ENCODE data around the gene ZDBF2. TPM values are rescaled to one million over a fixed set of nuclear protein-coding genes. Genes with fewer than 3 reads are reported as not detected.
"Not testable (repeated sequence)": the region's sequence is repeated elsewhere in the genome, so short reads cannot be mapped to it uniquely, and the experiment has no call there.

The ZDBF2 gene
- total RNA-seq = 0.81 TPM

DNA sequence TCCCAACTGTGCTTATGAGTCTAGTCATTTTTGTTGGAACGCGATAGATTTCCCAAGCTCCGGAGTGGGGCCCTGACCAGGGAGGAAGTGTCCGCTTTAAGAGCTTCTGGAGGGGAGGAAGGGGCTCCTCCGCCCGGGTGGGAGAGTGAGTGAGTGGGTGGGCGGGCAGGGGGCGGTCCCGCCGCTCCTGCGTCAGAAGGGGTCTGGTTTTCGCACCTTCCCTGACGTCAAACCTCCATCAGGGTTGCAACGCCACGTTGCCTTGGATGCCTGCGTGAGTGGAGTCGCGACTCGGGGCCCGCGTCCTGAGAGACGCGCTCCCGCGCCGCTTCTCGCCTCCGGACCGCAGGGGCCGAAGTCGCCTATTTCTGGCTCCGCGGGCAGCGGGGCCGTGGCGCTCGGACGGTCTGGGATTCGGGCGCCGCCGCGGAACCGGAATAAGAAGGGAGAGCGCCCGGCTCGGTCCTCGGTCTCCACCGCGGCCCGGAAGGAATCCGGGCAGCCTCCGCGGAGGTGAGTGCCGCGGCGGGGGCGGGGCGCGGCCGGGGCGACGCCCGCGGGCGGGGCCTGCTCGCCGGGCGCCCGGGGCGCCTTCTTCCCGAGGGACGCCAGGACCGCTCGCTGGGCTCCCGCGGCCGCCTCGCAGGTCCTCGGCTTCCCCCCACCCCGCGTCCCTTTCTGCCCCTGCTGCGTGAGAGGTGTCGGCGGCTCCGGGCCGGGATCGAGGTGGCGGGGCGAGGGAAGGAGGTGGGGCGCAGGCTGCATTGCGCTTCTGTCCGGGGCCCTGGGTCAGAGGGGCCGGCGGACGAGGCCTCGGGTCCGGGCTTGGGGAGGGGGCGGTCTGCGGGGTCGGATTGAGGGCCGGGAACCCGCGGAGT lies at the start of gene ZDBF2:
Gene ZDBF2, plus strand, starts transcription at position 230 of the 878 bp plus-strand sequence. CDS start 7,187 bp downstream, outside the sequence.
- peak in 2 of 3 donors; percentile 18 to 51 for DNase-seq (ENCODE audit: low read depth in 2 of 3, low spot score in 2 of 3)

DNA sequence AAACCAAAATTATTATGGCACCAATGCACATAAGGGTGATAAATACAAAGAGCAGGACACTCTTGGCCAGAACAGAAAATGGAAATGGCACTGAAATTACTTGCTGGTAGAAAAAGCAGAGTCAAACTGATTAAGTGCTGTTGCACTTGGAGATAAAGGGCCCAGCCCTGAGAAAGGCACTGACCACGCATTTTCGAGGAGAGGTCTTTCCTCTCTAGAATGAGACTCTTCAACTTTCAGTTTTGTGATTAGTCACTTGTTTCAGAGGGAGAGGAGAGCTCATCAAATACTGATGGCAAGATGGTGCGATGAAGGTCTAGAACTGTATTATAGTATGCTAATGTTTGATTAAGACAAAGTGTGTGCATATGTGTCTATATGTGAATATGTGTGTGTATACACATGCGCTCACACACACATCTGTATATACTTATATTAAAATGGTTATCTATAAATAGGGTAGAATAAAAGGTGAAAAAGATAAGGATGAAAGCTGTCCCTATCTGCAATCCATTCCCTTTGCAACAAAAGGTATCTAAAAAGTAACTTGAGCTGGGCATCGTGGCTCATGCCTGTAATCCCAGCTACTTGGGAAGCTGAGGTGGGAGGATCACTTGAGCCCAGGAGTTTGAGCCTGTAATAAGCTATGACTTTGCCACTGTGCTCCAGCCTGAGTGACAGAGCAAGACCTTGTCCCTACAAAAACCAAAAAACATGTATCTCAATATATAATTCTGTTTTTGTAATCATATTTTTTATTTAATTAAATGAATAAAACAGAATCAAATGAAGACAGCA lies 48.8 kb upstream of the ZDBF2 start:
- DNase-seq (ENCODE audit: low read depth in 2 of 3, low spot score in 2 of 3) = no peak

DNA sequence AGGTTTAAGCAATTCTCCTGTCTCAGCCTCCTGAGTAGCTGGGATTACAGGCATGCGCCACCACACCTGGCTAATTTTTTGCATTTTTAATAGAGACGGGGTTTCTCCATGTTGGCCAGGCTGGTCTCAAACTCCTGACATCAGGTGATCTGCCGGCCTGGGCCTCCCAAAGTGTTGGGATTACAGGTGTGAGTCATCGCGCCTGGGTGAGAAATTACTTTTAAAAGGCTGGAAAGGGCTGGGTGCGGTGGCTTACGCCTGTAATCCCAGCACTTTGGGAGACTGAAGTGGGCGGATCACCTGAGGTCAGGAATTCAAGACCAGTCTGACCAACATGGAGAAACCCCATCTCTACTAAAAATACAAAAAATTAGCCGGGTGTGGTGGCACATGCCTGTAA lies 45.8 kb upstream of the ZDBF2 start:
- not testable (repeated sequence) for DNase-seq (ENCODE audit: low read depth in 2 of 3, low spot score in 2 of 3)

DNA sequence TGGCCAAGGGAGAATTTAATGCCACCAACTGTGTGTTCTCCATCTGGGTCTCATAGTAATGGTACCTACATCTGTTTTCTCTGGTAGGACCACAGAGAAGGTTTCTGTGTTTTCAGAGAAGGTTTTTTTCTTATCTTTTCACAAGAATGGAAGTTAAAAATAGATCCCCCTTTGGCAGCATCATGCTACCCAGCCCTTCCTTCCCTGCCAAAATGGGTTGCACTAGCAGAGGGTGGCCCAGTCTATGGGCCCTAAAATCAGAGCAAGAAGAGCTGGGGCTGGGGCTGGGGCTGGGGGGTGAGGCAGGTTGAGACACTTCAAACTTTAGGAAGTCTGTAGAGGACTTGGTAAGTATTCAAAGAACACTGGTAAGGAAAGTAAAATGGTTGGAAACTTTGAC lies 44.8 kb upstream of the ZDBF2 start:
- DNase-seq (ENCODE audit: low read depth in 2 of 3, low spot score in 2 of 3) = no peak

DNA sequence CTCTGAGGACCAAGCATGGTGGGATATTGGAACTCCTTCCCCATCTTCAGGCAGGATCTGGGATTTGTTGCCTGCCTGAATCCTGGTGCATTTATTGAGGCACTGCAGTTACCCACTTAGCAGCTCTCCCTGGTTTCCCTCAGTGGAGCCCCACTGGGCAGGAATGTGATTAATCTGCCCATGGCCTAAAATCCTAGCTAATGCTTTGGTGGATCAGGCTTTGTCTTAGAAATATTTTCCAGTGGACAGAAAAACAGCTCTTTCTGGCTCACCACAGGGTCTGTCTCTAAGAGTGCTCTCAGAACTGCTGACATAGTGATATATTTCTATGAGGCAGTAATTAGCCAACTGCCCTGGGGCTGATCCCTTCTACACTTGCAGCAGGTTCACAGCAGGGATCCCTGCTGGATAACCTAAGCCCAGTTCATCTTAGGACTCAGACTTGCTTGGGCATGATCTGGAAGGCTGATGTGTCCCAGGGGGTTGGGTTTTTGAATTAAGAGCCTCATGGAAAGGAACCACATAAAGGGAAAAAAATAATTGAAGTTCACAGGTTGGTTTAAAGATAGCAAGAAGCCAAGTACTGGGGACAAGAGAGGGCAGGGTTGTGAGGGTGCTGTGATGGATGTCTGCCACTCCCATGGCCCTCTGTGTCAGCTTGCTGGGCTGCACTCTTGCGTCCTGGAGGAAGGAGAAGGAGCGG lies 44.3 kb upstream of the ZDBF2 start:
- DNase-seq (ENCODE audit: low read depth in 2 of 3, low spot score in 2 of 3) = no peak

DNA sequence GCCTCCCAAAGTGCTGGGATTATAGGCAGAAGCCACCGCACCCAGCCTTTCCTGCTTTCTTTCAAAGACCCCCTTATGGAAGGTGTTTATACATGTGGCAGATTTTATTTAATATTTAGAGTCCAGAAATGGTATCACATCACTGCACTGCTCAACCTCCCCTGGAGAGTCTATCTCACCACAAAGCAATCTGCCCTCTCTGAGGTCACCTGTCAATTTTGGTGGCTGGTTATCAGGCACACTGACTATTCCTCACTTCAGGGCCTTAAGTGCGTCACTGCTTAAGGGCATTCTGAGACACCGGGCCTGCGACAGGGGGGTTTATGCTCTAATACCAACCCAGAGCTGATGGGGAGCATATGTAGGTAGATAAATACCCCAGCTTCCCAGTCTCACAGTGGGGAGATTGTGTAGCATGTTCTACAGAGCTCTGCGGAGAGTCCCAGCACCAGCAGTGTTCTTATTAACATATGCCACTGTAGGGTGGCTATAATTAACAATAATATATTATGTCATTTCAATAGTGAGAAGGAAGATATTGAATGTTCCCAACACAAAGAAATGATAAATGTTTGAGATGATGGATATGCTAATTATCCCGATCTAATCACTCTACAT lies 42.7 kb upstream of the ZDBF2 start:
- DNase-seq (ENCODE audit: low read depth in 2 of 3, low spot score in 2 of 3) = no peak

DNA sequence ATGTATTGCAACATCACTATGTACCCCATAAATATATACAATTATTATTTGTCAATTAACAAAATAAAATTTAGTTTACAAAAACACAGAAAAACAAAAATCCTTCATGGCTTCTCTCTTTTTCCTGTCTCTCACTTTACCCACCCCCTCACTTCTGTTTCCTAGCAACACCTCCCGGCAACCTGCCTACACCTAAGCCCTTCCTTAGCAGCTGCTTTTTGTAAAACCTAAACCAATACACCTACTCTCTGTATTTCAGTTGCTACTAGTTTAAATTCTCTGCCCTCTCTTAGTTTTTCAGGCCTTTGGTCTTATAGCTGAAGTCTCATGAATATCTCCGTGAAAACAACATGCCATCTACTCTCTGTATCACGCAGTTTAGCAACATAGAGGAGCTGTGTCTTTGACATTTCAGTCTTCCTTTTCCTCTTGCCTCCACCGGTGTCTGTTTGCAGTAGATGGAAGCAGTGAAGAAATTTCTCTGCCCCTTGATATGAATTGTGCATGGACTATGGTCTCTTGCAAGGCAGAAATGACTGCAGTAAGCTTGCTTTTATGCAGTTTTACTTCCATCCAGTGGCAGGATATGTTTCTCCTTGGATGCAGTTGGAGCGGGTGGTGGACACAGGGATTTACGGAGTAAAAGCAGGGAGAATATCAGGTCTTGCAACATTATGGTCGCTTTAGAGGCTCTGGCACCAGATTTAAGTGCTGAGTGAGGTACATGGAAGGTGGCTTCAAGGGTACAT lies 42.0 kb upstream of the ZDBF2 start:
- DNase-seq (ENCODE audit: low read depth in 2 of 3, low spot score in 2 of 3) = no peak

DNA sequence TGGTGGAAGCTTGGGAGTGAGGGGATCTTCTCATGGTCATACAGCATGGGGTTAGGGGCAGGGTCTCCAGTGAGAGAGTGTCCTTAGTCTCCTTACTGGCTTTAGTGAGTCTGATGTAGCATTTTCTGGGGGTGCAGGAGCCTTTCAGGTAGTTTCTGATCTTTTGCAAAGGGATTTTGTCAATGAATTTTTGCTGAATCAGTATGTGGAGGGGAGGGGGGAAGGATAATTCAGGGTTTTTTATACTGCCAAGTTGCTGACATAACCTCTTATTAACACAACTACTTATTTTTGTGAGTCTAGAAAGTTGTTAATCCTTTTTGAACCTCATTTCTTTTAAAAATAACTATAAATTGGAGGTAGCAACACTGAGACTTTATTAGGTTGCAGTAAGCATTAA lies 35.3 kb upstream of the ZDBF2 start:
- DNase-seq (ENCODE audit: low read depth in 2 of 3, low spot score in 2 of 3) = no peak

DNA sequence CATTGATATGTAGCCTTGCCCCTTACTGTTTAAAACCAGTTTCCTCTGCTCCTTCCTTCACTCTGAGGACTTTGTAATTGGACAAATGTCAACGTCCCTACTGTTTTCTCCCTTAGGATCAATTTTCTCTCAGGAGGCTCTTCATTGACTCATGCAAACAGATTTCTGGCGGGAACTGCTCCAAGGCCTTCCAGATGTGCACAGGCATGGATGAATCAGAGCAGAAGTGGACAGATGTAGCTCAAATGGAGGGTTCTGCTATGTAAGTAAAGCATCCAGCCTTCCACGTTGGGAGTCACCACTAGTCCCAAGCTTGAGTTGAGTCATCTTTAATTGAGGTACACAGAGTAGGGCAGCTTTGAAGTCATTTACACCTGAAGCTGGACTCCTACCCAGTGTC lies 34.1 kb upstream of the ZDBF2 start:
- DNase-seq (ENCODE audit: low read depth in 2 of 3, low spot score in 2 of 3) = no peak

DNA sequence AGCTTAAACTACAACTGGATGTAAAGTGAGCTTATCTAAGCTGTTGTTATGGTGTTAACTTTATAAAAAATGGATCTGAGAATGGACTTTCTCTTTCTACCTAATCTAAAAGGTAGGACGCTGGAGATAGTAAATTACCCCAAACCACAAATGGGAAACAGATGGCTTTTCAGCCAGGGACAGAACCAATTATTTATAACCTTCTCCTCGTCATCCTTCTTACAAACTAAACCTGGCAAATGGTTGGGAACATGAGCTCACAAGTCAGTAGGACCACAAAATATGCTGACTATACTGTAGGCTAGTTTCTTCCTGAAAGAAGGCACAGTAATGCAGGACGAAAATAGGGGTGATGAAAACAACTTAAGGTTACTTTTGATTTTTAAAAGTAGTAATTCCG lies 32.7 kb upstream of the ZDBF2 start:
- peak in 1 of 3 donors; percentile 52 for DNase-seq (ENCODE audit: low read depth in 2 of 3, low spot score in 2 of 3)

DNA sequence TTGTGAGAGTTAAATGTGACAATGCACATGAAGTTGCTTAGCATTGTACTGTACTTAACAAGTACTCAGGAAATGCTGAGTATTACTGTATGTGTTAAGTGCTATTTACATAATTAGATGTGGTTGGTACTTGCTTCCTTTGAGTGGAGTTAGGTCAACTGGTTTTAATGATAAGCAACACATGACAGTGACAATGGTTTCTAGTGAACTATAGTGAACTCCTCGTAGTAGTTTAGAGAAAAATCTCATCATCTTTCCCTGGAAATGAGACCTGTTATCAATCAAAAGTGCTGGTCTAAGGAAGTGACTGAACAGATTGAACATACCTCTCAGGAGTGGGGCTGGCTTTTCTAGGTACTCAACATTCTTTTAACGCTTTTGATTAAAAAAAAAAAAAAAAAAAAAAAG lies 29.2 kb upstream of the ZDBF2 start:
- peak in 1 of 3 donors; percentile 59 for DNase-seq (ENCODE audit: low read depth in 2 of 3, low spot score in 2 of 3)

DNA sequence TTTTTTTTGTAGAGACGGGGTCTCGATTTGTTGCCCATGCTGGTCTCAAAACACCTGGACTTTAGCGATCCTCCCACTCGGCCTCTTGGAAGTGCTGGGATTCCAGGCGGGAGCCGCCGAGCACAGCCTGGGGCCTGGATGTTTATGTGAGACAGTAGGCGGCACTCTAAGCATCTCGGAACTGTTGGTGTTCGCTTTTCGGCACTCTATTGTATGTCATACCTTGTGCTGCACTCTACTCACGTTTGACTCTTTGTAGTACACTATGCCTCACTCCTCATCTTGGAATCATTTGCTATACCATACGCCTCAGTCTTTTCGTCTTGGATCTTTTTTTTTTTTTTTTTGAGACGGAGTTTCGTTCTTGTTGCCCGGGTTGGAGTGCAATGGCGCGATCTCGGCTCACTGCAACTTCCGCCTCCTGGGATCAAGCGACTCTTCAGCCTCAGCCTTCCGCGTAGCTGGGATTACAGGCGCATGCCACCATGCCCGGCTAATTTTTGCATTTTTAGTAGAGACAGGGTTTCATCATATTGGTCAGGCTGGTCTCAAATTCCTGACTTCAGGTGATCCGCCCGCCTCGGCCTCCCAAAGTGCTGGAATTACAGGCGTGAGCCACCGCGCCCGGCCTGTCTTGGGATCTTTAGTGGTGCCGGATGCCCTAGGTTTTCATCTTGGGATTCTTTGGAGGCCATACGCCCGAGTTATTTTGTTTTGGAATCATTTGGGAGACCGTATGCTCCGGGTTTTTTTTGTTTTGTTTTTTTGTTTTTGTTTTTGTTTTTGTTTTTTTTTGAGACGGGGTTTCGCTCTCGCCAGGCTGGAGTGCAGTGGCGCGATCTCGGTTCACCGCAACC lies 24.2 kb upstream of the ZDBF2 start:
- DNase-seq (ENCODE audit: low read depth in 2 of 3, low spot score in 2 of 3) = no peak

DNA sequence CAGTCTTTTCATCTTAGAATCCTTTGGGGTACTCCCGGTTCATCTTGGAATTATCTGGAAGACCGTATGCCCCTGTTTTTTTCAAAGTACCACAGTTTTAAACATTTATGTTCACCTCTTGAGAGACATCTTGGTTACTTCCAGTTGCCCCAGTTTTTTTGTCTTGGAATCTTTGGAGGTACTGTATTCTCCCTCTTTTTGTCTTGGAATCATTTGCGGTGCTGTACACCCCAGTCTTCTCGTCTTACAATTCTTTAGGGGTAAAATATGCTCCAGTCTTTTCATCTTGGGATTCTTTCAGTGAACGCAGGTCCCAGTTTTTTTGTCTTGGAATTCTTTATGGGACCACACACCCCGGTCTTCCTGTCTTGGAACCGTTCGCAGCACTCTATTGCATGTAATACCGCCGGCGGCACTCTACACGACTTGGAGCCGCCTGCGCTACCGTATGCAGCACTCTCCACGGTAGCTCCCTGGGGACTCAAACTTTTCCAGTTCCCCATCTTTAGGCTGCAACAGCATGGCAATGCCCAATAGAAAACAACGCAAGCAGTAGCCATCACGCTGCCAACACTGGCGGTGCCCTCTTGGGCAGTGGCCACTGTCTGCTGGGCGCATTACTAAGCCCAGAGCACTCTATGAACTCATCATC lies 21.2 kb upstream of the ZDBF2 start:
- DNase-seq (ENCODE audit: low read depth in 2 of 3, low spot score in 2 of 3) = no peak

DNA sequence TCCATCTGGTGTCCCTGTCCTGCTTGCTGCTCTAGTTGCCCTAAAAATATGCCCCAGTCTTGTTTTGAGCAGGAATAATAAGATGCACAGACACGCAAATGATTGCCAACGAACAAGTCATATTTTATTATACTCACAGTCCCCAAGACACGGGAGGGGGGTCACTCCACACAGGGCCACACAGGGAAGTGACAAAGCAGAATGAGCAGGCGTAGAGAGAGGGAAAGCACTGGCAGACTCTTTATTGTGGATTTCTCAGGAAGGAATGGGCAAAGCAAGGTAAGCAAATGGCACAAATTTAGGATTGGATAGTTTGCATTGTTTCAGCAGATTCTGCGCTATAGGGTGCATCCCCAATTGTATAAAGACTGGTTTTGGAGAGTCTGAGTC lies 20.7 kb upstream of the ZDBF2 start:
- DNase-seq (ENCODE audit: low read depth in 2 of 3, low spot score in 2 of 3) = no peak

DNA sequence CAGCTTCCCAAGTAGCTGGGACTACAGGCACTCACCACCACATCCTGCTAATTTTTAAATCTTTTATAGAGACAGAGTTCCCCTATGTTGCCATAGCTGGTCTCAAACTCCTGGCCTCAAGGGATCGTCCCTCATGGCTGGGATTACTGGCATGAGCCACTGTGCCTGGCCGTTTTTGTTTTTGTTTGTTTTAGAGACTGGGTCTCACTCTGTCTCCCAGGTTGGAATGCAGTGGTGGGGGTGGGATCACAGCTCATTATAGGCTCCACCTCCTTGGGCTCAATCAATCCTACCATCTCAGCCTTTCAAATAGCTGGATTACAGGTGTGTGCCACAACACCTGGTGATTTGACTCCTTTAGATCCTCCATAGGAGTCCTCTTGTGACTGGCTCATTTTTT lies 19.5 kb upstream of the ZDBF2 start:
- DNase-seq (ENCODE audit: low read depth in 2 of 3, low spot score in 2 of 3) = no peak

DNA sequence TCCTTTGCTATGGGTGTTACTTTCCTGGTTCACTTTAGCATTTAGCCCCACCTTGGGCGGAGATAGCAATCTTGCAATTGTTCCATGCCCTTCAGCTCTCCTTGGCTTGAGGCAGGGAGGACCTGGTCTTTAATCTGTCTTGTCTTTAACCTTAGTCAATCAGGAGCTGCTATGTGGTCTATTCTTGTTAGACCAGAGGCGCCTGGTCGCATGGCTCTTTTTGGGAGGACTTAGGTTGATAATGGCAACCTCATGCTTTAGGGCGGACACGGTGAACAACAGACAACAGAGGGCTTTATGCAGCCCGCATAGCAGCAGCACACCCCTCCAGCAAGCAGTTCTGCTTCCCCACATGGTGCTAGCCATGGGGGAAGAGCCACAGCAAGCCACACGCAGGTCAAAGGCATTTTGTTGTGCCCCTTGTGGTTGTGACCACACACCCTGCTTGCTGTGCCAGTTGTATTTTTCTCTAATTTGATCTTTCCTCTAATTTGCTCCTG lies 17.7 kb upstream of the ZDBF2 start:
- no peak for DNase-seq (ENCODE audit: low read depth in 2 of 3, low spot score in 2 of 3)

DNA sequence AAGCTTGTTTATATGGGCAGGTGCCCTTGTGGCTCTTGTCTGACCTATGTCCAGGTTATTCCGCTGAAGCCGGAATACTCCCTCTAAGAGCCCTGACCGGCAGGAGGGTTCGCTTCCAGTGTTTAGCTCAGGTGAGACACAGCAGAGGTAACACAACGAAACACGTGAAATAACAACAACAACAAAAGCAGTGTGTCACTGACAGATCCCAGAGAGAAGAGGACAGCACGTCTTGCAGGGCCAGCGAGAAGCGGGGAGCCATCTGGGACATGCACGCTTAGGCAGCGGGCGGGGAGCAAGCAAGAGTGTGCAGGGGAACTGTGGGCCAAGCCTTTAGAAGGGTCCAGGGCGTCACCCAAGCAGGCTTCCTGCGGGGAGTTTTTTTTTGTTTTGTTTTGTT lies 17.1 kb upstream of the ZDBF2 start:
- no peak for DNase-seq (ENCODE audit: low read depth in 2 of 3, low spot score in 2 of 3)

DNA sequence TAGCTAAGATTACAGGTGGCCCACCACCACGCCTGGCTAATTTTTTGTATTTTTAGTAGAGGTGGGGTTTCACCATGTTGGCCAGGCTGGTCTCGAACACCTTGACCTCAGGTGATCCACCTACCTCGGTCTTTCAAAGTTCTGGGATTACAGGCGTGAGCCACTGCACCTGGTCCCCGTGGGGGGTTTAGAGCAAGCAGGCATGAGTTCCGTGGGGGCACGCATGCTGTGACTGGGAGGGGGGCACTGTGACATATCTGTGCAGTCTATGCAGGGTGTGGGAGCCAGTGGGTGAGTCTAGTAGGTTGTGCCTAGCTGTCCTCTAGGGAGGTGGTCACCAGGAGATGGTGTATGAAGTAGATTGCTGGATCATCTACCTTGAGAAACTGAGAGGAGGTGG lies 16.6 kb upstream of the ZDBF2 start:
- DNase-seq (ENCODE audit: low read depth in 2 of 3, low spot score in 2 of 3) = no peak
